ENCODE results near the gene GRHPR.

The GRHPR gene

DNA sequence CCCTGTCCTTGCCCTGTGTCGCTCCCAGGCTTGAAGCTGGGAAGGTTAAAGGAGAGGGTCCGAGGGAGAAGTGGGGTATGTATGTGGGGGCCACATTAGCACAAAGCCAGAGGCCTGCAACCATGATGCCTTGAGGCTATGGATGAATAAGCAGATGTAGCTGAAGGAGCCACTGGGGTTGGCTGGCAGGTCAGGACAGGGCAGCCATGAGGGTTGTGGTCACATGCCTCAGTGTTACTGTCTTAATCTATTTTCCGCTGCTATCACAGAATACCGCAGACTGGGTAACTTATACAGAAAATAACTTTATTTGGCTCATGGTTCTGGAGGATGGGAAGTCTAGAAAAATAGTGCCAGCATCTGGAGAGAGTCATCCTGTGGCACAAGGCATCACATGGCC, 9.2 kb upstream of the GRHPR start:
- TF ChIP-seq ISL1 (CRISPR knock-in tag; IDR thresholded peaks at IDR 0.05) = no peak
- no peak for TF ChIP-seq PPARA (CRISPR knock-in tag; IDR thresholded peaks at IDR 0.05; ENCODE audit: borderline replicate concordance)
- TF ChIP-seq ARNTL (CRISPR knock-in tag; IDR thresholded peaks at IDR 0.05; ENCODE audit: borderline replicate concordance, low read depth) = no peak
- no peak for TF ChIP-seq CSDC2 (CRISPR knock-in tag; IDR thresholded peaks at IDR 0.05)
- no peak for TF ChIP-seq POU6F1 (CRISPR knock-in tag; IDR thresholded peaks at IDR 0.05; ENCODE audit: borderline replicate concordance, low read depth)
- TF ChIP-seq BACH2 (CRISPR knock-in tag; IDR thresholded peaks at IDR 0.05; ENCODE audit: borderline replicate concordance) = no peak
- no peak for TF ChIP-seq OSR1 (CRISPR knock-in tag; IDR thresholded peaks at IDR 0.05)
- no peak for TF ChIP-seq ZFP30 (CRISPR knock-in tag; IDR thresholded peaks at IDR 0.05)
- TF ChIP-seq RARB (CRISPR knock-in tag; IDR thresholded peaks at IDR 0.05) = no peak
- no peak for TF ChIP-seq ZNF8 (CRISPR knock-in tag; IDR thresholded peaks at IDR 0.05)
- TF ChIP-seq GLIS3 (CRISPR knock-in tag; IDR thresholded peaks at IDR 0.05) = no peak
- no peak for TF ChIP-seq PATZ1 (CRISPR knock-in tag; IDR thresholded peaks at IDR 0.05; ENCODE audit: borderline replicate concordance)
- TF ChIP-seq, protein P1, sequence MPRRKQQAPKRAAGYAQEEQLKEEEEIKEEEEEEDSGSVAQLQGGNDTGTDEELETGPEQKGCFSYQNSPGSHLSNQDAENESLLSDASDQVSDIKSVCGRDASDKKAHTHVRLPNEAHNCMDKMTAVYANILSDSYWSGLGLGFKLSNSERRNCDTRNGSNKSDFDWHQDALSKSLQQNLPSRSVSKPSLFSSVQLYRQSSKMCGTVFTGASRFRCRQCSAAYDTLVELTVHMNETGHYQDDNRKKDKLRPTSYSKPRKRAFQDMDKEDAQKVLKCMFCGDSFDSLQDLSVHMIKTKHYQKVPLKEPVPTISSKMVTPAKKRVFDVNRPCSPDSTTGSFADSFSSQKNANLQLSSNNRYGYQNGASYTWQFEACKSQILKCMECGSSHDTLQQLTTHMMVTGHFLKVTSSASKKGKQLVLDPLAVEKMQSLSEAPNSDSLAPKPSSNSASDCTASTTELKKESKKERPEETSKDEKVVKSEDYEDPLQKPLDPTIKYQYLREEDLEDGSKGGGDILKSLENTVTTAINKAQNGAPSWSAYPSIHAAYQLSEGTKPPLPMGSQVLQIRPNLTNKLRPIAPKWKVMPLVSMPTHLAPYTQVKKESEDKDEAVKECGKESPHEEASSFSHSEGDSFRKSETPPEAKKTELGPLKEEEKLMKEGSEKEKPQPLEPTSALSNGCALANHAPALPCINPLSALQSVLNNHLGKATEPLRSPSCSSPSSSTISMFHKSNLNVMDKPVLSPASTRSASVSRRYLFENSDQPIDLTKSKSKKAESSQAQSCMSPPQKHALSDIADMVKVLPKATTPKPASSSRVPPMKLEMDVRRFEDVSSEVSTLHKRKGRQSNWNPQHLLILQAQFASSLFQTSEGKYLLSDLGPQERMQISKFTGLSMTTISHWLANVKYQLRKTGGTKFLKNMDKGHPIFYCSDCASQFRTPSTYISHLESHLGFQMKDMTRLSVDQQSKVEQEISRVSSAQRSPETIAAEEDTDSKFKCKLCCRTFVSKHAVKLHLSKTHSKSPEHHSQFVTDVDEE (CRISPR knock-in tag; IDR thresholded peaks at IDR 0.05) = no peak
- no peak for TF ChIP-seq ZNF565 (CRISPR knock-in tag; conservative IDR thresholded peaks at IDR 0.05; ENCODE audit: low read depth)
- TF ChIP-seq, protein P2, sequence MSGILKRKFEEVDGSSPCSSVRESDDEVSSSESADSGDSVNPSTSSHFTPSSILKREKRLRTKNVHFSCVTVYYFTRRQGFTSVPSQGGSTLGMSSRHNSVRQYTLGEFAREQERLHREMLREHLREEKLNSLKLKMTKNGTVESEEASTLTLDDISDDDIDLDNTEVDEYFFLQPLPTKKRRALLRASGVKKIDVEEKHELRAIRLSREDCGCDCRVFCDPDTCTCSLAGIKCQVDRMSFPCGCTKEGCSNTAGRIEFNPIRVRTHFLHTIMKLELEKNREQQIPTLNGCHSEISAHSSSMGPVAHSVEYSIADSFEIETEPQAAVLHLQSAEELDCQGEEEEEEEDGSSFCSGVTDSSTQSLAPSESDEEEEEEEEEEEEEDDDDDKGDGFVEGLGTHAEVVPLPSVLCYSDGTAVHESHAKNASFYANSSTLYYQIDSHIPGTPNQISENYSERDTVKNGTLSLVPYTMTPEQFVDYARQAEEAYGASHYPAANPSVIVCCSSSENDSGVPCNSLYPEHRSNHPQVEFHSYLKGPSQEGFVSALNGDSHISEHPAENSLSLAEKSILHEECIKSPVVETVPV (CRISPR knock-in tag; IDR thresholded peaks at IDR 0.05) = no peak
- TF ChIP-seq, protein P3, sequence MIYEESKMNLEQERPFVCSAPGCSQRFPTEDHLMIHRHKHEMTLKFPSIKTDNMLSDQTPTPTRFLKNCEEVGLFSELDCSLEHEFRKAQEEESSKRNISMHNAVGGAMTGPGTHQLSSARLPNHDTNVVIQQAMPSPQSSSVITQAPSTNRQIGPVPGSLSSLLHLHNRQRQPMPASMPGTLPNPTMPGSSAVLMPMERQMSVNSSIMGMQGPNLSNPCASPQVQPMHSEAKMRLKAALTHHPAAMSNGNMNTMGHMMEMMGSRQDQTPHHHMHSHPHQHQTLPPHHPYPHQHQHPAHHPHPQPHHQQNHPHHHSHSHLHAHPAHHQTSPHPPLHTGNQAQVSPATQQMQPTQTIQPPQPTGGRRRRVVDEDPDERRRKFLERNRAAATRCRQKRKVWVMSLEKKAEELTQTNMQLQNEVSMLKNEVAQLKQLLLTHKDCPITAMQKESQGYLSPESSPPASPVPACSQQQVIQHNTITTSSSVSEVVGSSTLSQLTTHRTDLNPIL (CRISPR knock-in tag; IDR thresholded peaks at IDR 0.05; ENCODE audit: low read depth) = no peak
- TF ChIP-seq SNAI2 (CRISPR knock-in tag; IDR thresholded peaks at IDR 0.05) = no peak
- TF ChIP-seq ZNF70 (CRISPR knock-in tag; IDR thresholded peaks at IDR 0.05) = no peak
- TF ChIP-seq ZFP3 (CRISPR knock-in tag; IDR thresholded peaks at IDR 0.05) = no peak
- ATAC-seq = no peak

DNA sequence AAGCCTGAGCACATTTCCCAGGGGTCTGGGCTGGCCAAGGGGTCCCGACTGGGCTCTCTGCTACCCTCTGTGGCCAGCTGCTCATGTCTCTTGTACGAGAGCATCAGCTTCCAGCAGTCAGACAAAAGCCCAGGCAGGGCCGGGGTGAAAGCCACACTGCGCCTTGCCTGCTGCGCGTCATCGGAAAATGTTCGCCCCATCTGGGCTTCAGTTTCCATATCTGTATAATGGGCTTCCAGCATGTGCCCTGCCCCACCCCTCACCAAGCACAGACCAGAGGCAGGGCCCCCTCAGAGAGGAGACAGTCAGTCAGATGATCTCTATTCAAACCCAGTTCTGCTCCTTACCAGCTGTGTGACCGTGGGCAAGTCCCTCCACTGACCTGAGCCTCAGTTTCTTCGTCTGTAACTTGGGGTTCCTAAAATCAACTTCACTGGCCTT, 8.0 kb upstream of the GRHPR start:
- no peak for TF ChIP-seq PATZ1 (CRISPR knock-in tag; IDR thresholded peaks at IDR 0.05; ENCODE audit: borderline replicate concordance)
- TF ChIP-seq TCF4 (CRISPR knock-in tag; IDR thresholded peaks at IDR 0.05; ENCODE audit: borderline replicate concordance) = no peak
- TF ChIP-seq BACH2 (CRISPR knock-in tag; IDR thresholded peaks at IDR 0.05; ENCODE audit: borderline replicate concordance) = no peak
- TF ChIP-seq POU6F1 (CRISPR knock-in tag; IDR thresholded peaks at IDR 0.05; ENCODE audit: borderline replicate concordance, low read depth) = no peak
- TF ChIP-seq OSR1 (CRISPR knock-in tag; IDR thresholded peaks at IDR 0.05) = no peak
- TF ChIP-seq ZNF70 (CRISPR knock-in tag; IDR thresholded peaks at IDR 0.05) = no peak
- TF ChIP-seq TOX (CRISPR knock-in tag; IDR thresholded peaks at IDR 0.05; ENCODE audit: borderline replicate concordance) = no peak
- no peak for TF ChIP-seq CSDC2 (CRISPR knock-in tag; IDR thresholded peaks at IDR 0.05)
- ATAC-seq = no peak
